ENCODE data around the gene PDE11A. TPM values are rescaled to one million over a fixed set of nuclear protein-coding genes. Genes with fewer than 3 reads are reported as not detected.

PDE11A gene
- total and polyA plus RNA-seq, 12 donors, result 0.26 to 2.9 (median 0.58) TPM

GRCh38 chr2:177617849-177618248, 454.7 kb downstream of the PDE11A start:
- Histone ChIP-seq H3K9me3 (replicated peaks in 1 of 3) (no peaks in the 10 kb centered on the region), H3K27ac (peak overlapping the region in 1 of 5 donors; percentile 88), H3K27me3 (no peaks in the 10 kb centered on the region), H3K36me3 (replicated peaks in 1 of 2) (no peaks in the 10 kb centered on the region), H3K4me3 (peak overlapping the region; percentile 10 to 80 (median 73)), H3K4me1 (replicated peaks in 1 of 2) (peaks cover 0 to 9% of the 10 kb centered on the region in 2 donors)
- TF ChIP-seq POLR2A (IDR thresholded peaks at IDR 0.05) (no peak), CTCF (IDR thresholded peaks at IDR 0.05) (no peak)
- intact Hi-C loops (cut with DNase I), result no loop called here
- WGBS, 4 donors, result 84 to 95% (median 89%) methylated on average over 7 to 9 of the region's 9 CpGs
- no peak for DNase-seq

- DNase-seq, result no peak
- Histone ChIP-seq H3K9me3 (replicated peaks in 1 of 3) (no peaks in the 10 kb centered on the region), H3K36me3 (replicated peaks in 1 of 2) (no peaks in the 10 kb centered on the region), H3K27ac (no peak overlapping the region), H3K4me1 (replicated peaks in 1 of 2) (peaks cover 0 to 9% of the 10 kb centered on the region in 2 donors), H3K4me3 (no peak overlapping the region), H3K27me3 (no peaks in the 10 kb centered on the region)
- TF ChIP-seq POLR2A (IDR thresholded peaks at IDR 0.05) (no peak), CTCF (IDR thresholded peaks at IDR 0.05) (no peak)
- WGBS, 4 donors, result 61 to 90% (median 71%) methylated on average over 2 to 3 of the region's 3 CpGs
- intact Hi-C loops (cut with DNase I), result no loop called here
Measured at GRCh38 chr2:177616731-177617130, 455.8 kb downstream of the PDE11A start.

GRCh38 chr2:177616066-177616465, 456.5 kb downstream of the PDE11A start:
- no peak for TF ChIP-seq CTCF (IDR thresholded peaks at IDR 0.05)
- no peak for TF ChIP-seq POLR2A (IDR thresholded peaks at IDR 0.05)
- DNase-seq, result no peak
- Histone ChIP-seq H3K27me3 (no peaks in the 10 kb centered on the region), H3K4me1 (replicated peaks in 1 of 2) (peaks cover 0 to 9% of the 10 kb centered on the region in 2 donors), H3K9me3 (replicated peaks in 1 of 3) (no peaks in the 10 kb centered on the region), H3K4me3 (no peak overlapping the region), H3K27ac (no peak overlapping the region), H3K36me3 (replicated peaks in 1 of 2) (no peaks in the 10 kb centered on the region)
- intact Hi-C loops (cut with DNase I), result no loop called here
- WGBS, 4 donors, result 85 to 98% (median 91%) methylated on average over 4 of the region's 4 CpGs

- no peak for DNase-seq
- Histone ChIP-seq H3K9me3 (replicated peaks in 1 of 3) (no peaks in the 10 kb centered on the region), H3K4me3 (no peak overlapping the region), H3K36me3 (replicated peaks in 1 of 2) (no peaks in the 10 kb centered on the region), H3K27ac (no peak overlapping the region), H3K27me3 (no peaks in the 10 kb centered on the region), H3K4me1 (replicated peaks in 1 of 2) (no peaks in the 10 kb centered on the region)
- TF ChIP-seq CTCF (IDR thresholded peaks at IDR 0.05) (no peak), POLR2A (IDR thresholded peaks at IDR 0.05) (no peak)
- 78 to 89% (median 88%) methylated on average over 4 of the region's 4 CpGs for WGBS, 4 donors
- intact Hi-C loops (cut with DNase I), result loop anchor here in 1 of 2 donors (5.0 kb wide), 1 partner anchor 270 kb away; no protein-coding TSS in a partner anchor
Measured at GRCh38 chr2:177612659-177613058, 459.9 kb downstream of the PDE11A start.

Data from adrenal gland (tissue), 12 donors.